Endothelial cell of umbilical vein (primary cell): Measurements from ENCODE around the gene PARP12. TPM values are rescaled to one million over a fixed set of nuclear protein-coding genes. Genes with fewer than 3 reads are reported as not detected.

Source experiments
- BruUV-seq: library from RNA; stranded (reverse); fragments of 400-500 nt; replicated peaks from 2 replicates; lab custom pipeline; 2021; lab: Mats Ljungman, UMichigan
- CTCF ChIA-PET: fragments of 300-600, 350-600 bp; sonication (Branson Sonifier 250); formaldehyde crosslinking; loops from one replicate; lab custom pipeline; 2021; ENCODE audit warnings: antibody characterized with exemption, inconsistent platforms; lab: Charles Lee
- POLR2A ChIA-PET: fragments of 300-600, 350-600 bp; sonication (Branson Sonifier 250); formaldehyde crosslinking; loops from one replicate; lab custom pipeline; 2021; ENCODE audit warnings: antibody characterized with exemption, inconsistent platforms; lab: Charles Lee
- DNase-seq: peaks from one replicate; pipeline ENCODE4 v3.0.0-alpha.2; 2011; ENCODE audit warnings: low read depth, low spot score
- FAIRE-seq: peaks from 2 replicates; lab custom pipeline; 2011; peaks lifted over from hg19 to GRCh38; lab: Jason Lieb, UNC
- H2AFZ ChIP-seq: 2 replicates; pipeline ENCODE4 v1.6.0; 2012; ENCODE audit warnings: low read depth, low read length, control low read depth, inconsistent platforms
- H3K27ac ChIP-seq: 2 replicates; pipeline ENCODE4 v1.5.1; 2011; ENCODE audit warnings: low read depth, mild to moderate bottlenecking, control low read depth, low read length, moderate library complexity; ENCODE audit not compliant: insufficient read depth
- H3K27me3 ChIP-seq, 2 experiments: 2 replicates each; pipeline versions ENCODE4 v1.6.0 to v1.6.1; 2011; ENCODE audit warnings: low read length in 2 of 2, mixed read lengths in 1 of 2; ENCODE audit not compliant: control insufficient read depth in 2 of 2, insufficient read depth in 2 of 2
- H3K36me3 ChIP-seq, 2 experiments: 2 replicates in 1 of 2; 3 replicates in 1 of 2; pipeline ENCODE4 v1.5.1; 2011; ENCODE audit warnings: low read length in 2 of 2, mild to moderate bottlenecking in 1 of 2, moderate library complexity in 1 of 2; ENCODE audit not compliant: control insufficient read depth in 2 of 2, insufficient read depth in 2 of 2; ENCODE audit errors: extremely low read depth in 1 of 2
- H3K4me1 ChIP-seq: 3 replicates; pipeline ENCODE4 v1.5.1; 2011; ENCODE audit warnings: mild to moderate bottlenecking, low read length; ENCODE audit not compliant: control insufficient read depth, insufficient read depth; ENCODE audit errors: extremely low read depth
- H3K4me2 ChIP-seq: 2 replicates; pipeline ENCODE4 v1.6.1; 2011; ENCODE audit warnings: low read length, control low read depth, mixed read lengths; ENCODE audit not compliant: insufficient read depth
- H3K4me3 ChIP-seq, 3 experiments: fragments of 200-600 bp in 1 of 3; sonication (generic), shearing (Covaris generic) in 1 of 3; replicated peaks in 1 of 3; 2 replicates each; pipeline ENCODE4 v1.5.1; 2011 to 2016; ENCODE audit warnings: control low read depth in 3 of 3, low read length in 3 of 3, mild to moderate bottlenecking in 2 of 3, inconsistent platforms in 1 of 3, low read depth in 1 of 3, moderate library complexity in 1 of 3; ENCODE audit not compliant: insufficient read depth in 1 of 3
- H3K79me2 ChIP-seq: 2 replicates; pipeline ENCODE4 v1.6.0; 2012; ENCODE audit warnings: low read length, inconsistent platforms; ENCODE audit not compliant: control insufficient read depth, insufficient read depth
- H3K9ac ChIP-seq: replicated peaks from 2 replicates; pipeline ENCODE3; 2011; ENCODE audit warnings: low read length, control low read depth; ENCODE audit not compliant: insufficient read depth; ENCODE audit errors: extremely low read depth
- H3K9me1 ChIP-seq: replicated peaks from 3 replicates; pipeline ENCODE4 v1.6.0; 2011; ENCODE audit warnings: mild to moderate bottlenecking, low read length; ENCODE audit not compliant: control insufficient read depth, insufficient read depth; ENCODE audit errors: extremely low read depth
- H3K9me3 ChIP-seq: replicated peaks from 2 replicates; pipeline ENCODE4 v1.5.1; 2012; ENCODE audit warnings: low read length, inconsistent platforms; ENCODE audit not compliant: control insufficient read depth, insufficient read depth
- H4K20me1 ChIP-seq: replicated peaks from 2 replicates; pipeline ENCODE3; 2011; ENCODE audit warnings: mild to moderate bottlenecking, low read length; ENCODE audit not compliant: control insufficient read depth, insufficient read depth; ENCODE audit errors: extremely low read depth
- CTCF ChIP-seq, 2 donors: IDR thresholded peaks; 1 replicate in 1 of 2; 2 replicates in 1 of 2; pipeline ENCODE4 v1.5.1; 2011; ENCODE audit warnings: low read length in 2 of 2, mild to moderate bottlenecking in 2 of 2, moderate library complexity in 2 of 2, control low read depth in 1 of 2, inconsistent platforms in 1 of 2, low read depth in 1 of 2; ENCODE audit not compliant: insufficient read depth in 1 of 2; ENCODE audit errors: extremely low read depth in 1 of 2
- GATA2 ChIP-seq: IDR thresholded peaks from 2 replicates; pipeline ENCODE4 v1.7.0; 2011; ENCODE audit warnings: low read depth, mild to moderate bottlenecking, moderate library complexity, mixed read lengths, low read length; ENCODE audit not compliant: insufficient read length, insufficient read depth
- MAX ChIP-seq: IDR thresholded peaks from 2 replicates; pipeline ENCODE4 v1.6.1; 2011; ENCODE audit not compliant: insufficient read depth, insufficient read length
- MYC ChIP-seq: IDR thresholded peaks from one replicate; pipeline ENCODE4 v1.6.1; 2011; ENCODE audit warnings: mild to moderate bottlenecking, low read depth, low read length
- POLR2A ChIP-seq: IDR thresholded peaks from 2 replicates; pipeline ENCODE4 v1.6.1; 2012; ENCODE audit warnings: low read depth, mild to moderate bottlenecking, control low read depth, low read length
- POLR2AphosphoS5 ChIP-seq: IDR thresholded peaks from 2 replicates; pipeline ENCODE4 v1.6.1; 2012; ENCODE audit warnings: low read depth, mild to moderate bottlenecking, control low read depth, low read length, moderate library complexity; ENCODE audit not compliant: insufficient read depth
- dilution Hi-C: fragments of 300-500 bp; cut with MboI; formaldehyde crosslinking; loops from one replicate; pipeline ENCODE4 v1.15.0; 2019; ENCODE audit warnings: low sequenced_read_pairs; ENCODE audit not compliant: extremely low pct_ligation_motif_present
- intact Hi-C: fragments of 100-400 bp; cut with micrococcal nuclease; formaldehyde crosslinking; loops from one replicate; pipeline ENCODE4 v1.10.0; 2022
- polyA plus RNA-seq, 4 experiments: library from polyadenylated mRNA; depleted of rRNA in 3 of 4; stranded (reverse) in 3 of 4; unstranded in 1 of 4; fragments of >200 nt; gene quantifications; 2 replicates each; pipeline versions ENCODE4 v1.2.1 to v1.2.3, GENCODE V29; 2011 to 2012; ENCODE audit warnings: missing spikeins in 1 of 4
- total RNA-seq: library from RNA; stranded (reverse); gene quantifications from 2 replicates; pipeline ENCODE4 v1.2.3, GENCODE V29; 2021

Gene PARP12
- total and polyA plus RNA-seq, 2 donors (not counting 3 experiments of a cell fraction or from before 2014, with no cell fraction given), result 65.4 to 83.2 TPM

- CTCF ChIA-PET, result interaction anchor here (1.0 kb wide), 1 partner anchor 16 kb away, joined by 3 read pairs; no protein-coding TSS in a partner anchor
- Histone ChIP-seq H3K4me2 (no peak overlapping the region), H3K36me3 (no peaks in the 10 kb centered on the region), H3K9me1 (no peaks in the 10 kb centered on the region), H2AFZ (no peak overlapping the region), H4K20me1 (no peaks in the 10 kb centered on the region), H3K4me1 (no peaks in the 10 kb centered on the region), H3K4me3 (no peak overlapping the region), H3K27ac (no peak overlapping the region), H3K9me3 (no peaks in the 10 kb centered on the region), H3K79me2 (no peaks in the 10 kb centered on the region), H3K27me3 (peaks cover 0 to 6% of the 10 kb centered on the region in 2 experiments), H3K9ac (no peak overlapping the region)
- TF ChIP-seq POLR2AphosphoS5 (no peak), MAX (no peak), GATA2 (no peak), CTCF (IDR thresholded peaks at IDR 0.05; ENCODE audit: extremely low read depth in 1 of 2, insufficient read depth in 1 of 2, low read depth in 1 of 2, low read length in 2 of 2) (no peak), MYC (no peak), POLR2A (no peak)
- dilution Hi-C loops, result no loop called here
- POLR2A ChIA-PET, result interaction anchor here (0.6 kb wide), 1 partner anchor 393 kb away, joined by 4 read pairs; no protein-coding TSS in a partner anchor
- intact Hi-C loops, result no loop called here
- no peak for FAIRE-seq
- no TSS peak for BruUV-seq
- DNase-seq, result no peak
Observed at GRCh38 chr7:139981511-139981895, 81.2 kb downstream of the PARP12 start.
